ENCODE measurements around the gene FAM13C. TPM values are rescaled to one million over a fixed set of nuclear protein-coding genes. Genes with fewer than 3 reads are reported as not detected.
"Not testable (repeated sequence)": the region's sequence is repeated elsewhere in the genome, so short reads cannot be mapped to it uniquely, and the experiment has no call there.

FAM13C gene
- not detected in 2 replicates for total RNA-seq

GRCh38 chr10:59362144-59362958, at the start of gene FAM13C:
Gene FAM13C, minus strand, starts transcription at chr10:59362549. Its CDS starts 89 bp downstream, at chr10:59362460.
- H3K4me1 Mint-ChIP-seq (ENCODE audit: low read depth): no peaks in the 10 kb centered on the region
- H3K27ac Mint-ChIP-seq: no peak within 1 kb of the TSS
- intact Hi-C loops (cut with micrococcal nuclease): no loop called here
- no peak for DNase-seq (ENCODE audit: low spot score)
- H3K9me3 Mint-ChIP-seq: no peaks in the 10 kb centered on the region
- H3K4me3 Mint-ChIP-seq: peak within 1 kb of the TSS; percentile 9
- H3K27me3 Mint-ChIP-seq (ENCODE audit: insufficient read depth): peaks cover 26% of the 10 kb centered on the region
- H3K36me3 Mint-ChIP-seq (ENCODE audit: low read depth): no peaks in the 10 kb centered on the region

DNA sequence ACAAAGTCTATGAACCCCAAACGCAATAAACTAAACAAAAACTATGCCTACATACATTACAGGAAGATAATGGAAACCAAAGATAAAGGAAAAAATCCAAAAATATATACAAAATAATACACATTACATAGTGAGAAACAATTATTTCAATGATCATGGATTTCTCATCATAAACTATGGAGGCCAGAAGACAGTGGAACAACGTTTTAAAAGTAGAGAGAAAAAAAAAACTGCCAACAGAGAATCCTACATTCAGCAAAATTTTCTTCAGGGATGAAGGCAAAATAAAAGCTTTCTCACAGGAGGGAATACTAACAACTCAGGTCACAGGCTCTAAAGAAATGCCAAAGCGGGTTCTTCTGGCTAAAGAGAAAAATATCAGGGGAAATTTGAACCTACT, 42.9 kb upstream of the FAM13C start:
- Mint-ChIP-seq H3K27me3 (ENCODE audit: insufficient read depth) (no peaks in the 10 kb centered on the region), H3K36me3 (ENCODE audit: low read depth) (no peaks in the 10 kb centered on the region), H3K9me3 (peaks cover 5% of the 10 kb centered on the region), H3K4me1 (ENCODE audit: low read depth) (no peaks in the 10 kb centered on the region), H3K27ac (no peak overlapping the region), H3K4me3 (no peak overlapping the region)
- intact Hi-C loops (cut with micrococcal nuclease): no loop called here
- no peak for DNase-seq (ENCODE audit: low spot score)

DNA sequence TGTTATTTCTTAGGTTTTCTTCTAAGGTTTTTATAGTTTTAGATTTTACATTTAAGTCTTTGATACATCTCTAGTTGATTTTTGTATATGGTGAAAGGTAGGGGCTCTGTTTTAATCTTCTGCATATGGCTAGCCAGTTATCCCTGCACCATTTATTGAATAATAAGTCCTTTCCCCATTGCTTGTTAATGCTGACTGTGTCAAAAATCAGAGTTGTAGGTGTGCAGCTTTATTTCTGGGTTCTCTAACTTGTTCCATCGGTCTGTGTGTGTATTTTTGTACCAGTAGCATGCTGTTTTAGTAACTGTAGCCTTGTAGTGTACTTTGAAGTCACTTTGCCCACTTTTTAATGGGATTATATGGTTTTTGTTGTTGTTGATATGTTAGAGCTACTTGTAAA, 37.9 kb upstream of the FAM13C start:
- H3K4me3 Mint-ChIP-seq: no peak overlapping the region
- no peaks in the 10 kb centered on the region for H3K27me3 Mint-ChIP-seq (ENCODE audit: insufficient read depth)
- H3K36me3 Mint-ChIP-seq (ENCODE audit: low read depth): no peaks in the 10 kb centered on the region
- intact Hi-C loops (cut with micrococcal nuclease): no loop called here
- DNase-seq (ENCODE audit: low spot score): no peak
- peaks cover 10% of the 10 kb centered on the region for H3K9me3 Mint-ChIP-seq
- no peak overlapping the region for H3K27ac Mint-ChIP-seq
- no peaks in the 10 kb centered on the region for H3K4me1 Mint-ChIP-seq (ENCODE audit: low read depth)

DNA sequence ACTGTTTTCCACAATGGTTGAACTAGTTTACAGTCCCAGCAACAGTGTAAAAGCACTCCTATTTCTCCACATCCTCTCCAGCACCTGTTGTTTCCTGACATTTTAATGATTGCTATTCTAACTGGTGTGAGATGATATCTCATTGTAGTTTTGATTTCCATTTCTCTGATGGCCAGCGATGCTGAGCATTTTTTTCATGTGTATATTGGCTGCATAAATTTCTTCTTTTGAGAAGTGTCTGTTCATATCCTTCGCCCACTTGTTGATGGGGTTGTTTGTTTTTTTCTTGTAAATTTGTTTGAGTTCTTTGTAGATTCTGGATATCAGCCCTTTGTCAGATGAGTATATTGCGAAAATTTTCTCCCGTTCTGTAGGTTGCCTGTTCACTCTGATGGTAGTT, 37.0 kb upstream of the FAM13C start:
- H3K36me3 Mint-ChIP-seq (ENCODE audit: low read depth); H3K4me3 Mint-ChIP-seq: not testable (repeated sequence)

GRCh38 chr10:59397961-59398360, 35.6 kb upstream of the FAM13C start:
- H3K27me3 Mint-ChIP-seq (ENCODE audit: insufficient read depth): no peaks in the 10 kb centered on the region

More for the DNA sequence above, 37.0 kb upstream of the FAM13C start:
- intact Hi-C loops (cut with micrococcal nuclease); H3K27ac Mint-ChIP-seq; H3K9me3 Mint-ChIP-seq; H3K27me3 Mint-ChIP-seq (ENCODE audit: insufficient read depth); DNase-seq (ENCODE audit: low spot score); H3K4me1 Mint-ChIP-seq (ENCODE audit: low read depth): not testable (repeated sequence)

DNA sequence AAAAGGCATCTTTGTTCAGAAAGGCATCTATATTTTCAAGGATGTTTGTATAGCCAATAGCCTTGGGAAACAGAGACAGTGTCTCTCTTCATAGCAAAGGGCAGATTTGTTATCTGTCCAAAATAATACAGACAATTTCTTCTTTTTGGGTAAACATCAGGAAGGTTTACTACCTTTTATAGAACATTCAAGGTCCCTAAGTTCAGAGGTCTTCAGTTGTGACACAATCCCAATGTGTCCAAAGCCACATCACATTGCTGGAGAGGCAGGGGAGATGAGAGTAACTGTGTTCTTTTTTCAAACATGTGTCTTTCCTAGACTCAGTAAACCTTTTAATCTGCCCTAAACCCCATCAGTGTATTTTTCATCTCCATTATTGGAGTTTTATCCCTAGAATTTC, 33.6 kb upstream of the FAM13C start:
- no peaks in the 10 kb centered on the region for H3K4me1 Mint-ChIP-seq (ENCODE audit: low read depth)
- intact Hi-C loops (cut with micrococcal nuclease): no loop called here
- H3K36me3 Mint-ChIP-seq (ENCODE audit: low read depth): no peaks in the 10 kb centered on the region
- DNase-seq (ENCODE audit: low spot score): no peak
- H3K9me3 Mint-ChIP-seq: peaks cover 10% of the 10 kb centered on the region
- no peak overlapping the region for H3K27ac Mint-ChIP-seq
- H3K27me3 Mint-ChIP-seq (ENCODE audit: insufficient read depth): no peaks in the 10 kb centered on the region
- no peak overlapping the region for H3K4me3 Mint-ChIP-seq

More at GRCh38 chr10:59397961-59398360, 35.6 kb upstream of the FAM13C start:
- intact Hi-C loops (cut with micrococcal nuclease): no loop called here
- Mint-ChIP-seq H3K4me1 (ENCODE audit: low read depth) (no peaks in the 10 kb centered on the region), H3K9me3 (peaks cover 10% of the 10 kb centered on the region), H3K4me3 (no peak overlapping the region), H3K36me3 (ENCODE audit: low read depth) (no peaks in the 10 kb centered on the region), H3K27ac (no peak overlapping the region)
- DNase-seq (ENCODE audit: low spot score): no peak

- Mint-ChIP-seq H3K4me3 (no peak overlapping the region), H3K4me1 (ENCODE audit: low read depth) (no peaks in the 10 kb centered on the region)
- intact Hi-C loops (cut with micrococcal nuclease): no loop called here
Observed at GRCh38 chr10:59393349-59393748, 31.0 kb upstream of the FAM13C start.

GRCh38 chr10:59391060-59391459, 28.7 kb upstream of the FAM13C start:
- Mint-ChIP-seq H3K9me3 (no peaks in the 10 kb centered on the region), H3K4me1 (ENCODE audit: low read depth) (no peaks in the 10 kb centered on the region), H3K27me3 (ENCODE audit: insufficient read depth) (no peaks in the 10 kb centered on the region), H3K4me3 (no peak overlapping the region), H3K27ac (no peak overlapping the region), H3K36me3 (ENCODE audit: low read depth) (no peaks in the 10 kb centered on the region)
- DNase-seq (ENCODE audit: low spot score): no peak
- intact Hi-C loops (cut with micrococcal nuclease): no loop called here

More at GRCh38 chr10:59393349-59393748, 31.0 kb upstream of the FAM13C start:
- Mint-ChIP-seq H3K9me3 (no peaks in the 10 kb centered on the region), H3K36me3 (ENCODE audit: low read depth) (no peaks in the 10 kb centered on the region), H3K27ac (no peak overlapping the region), H3K27me3 (ENCODE audit: insufficient read depth) (no peaks in the 10 kb centered on the region)
- DNase-seq (ENCODE audit: low spot score): no peak

GRCh38 chr10:59388671-59388976, 26.3 kb upstream of the FAM13C start:
- Mint-ChIP-seq H3K27me3 (ENCODE audit: insufficient read depth) (no peaks in the 10 kb centered on the region), H3K4me1 (ENCODE audit: low read depth) (no peaks in the 10 kb centered on the region), H3K9me3 (no peaks in the 10 kb centered on the region), H3K4me3 (no peak overlapping the region), H3K27ac (no peak overlapping the region), H3K36me3 (ENCODE audit: low read depth) (no peaks in the 10 kb centered on the region)
- no peak for DNase-seq (ENCODE audit: low spot score)
- intact Hi-C loops (cut with micrococcal nuclease): no loop called here

DNA sequence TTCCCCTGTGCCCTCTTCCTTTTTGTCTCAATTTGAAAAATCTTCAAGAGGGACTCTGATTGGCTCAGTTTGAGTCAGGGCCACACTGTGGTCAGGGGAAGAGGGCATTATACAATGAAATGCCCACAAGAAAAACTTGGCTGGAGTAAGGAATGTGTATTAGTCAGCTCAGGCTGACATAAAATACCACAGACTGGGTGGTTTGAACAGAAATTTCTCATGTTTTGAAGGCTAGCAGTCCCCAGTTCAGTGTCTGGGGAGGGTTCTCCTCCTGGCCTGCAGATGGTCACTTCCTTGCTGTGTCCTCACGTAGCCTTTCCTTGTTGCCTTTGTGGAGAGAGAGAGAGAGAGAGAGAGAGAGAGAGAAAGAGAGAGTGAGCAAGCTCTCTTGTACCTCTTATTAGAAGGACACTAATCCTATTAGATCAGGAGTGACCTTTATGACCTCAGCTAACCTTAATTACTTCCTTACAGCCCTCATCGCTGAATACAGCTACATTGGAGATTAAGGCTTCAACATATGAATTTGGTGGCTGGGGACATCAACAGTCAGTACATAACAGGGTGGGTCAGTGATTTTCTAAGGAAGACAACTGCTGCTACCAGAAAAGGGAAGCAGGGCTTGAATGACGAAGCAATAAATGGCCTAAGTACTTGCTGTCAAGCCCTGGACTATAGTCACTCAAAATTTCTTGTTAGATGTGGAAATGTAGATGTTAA, 25.8 kb upstream of the FAM13C start:
- Mint-ChIP-seq H3K27ac (no peak overlapping the region), H3K9me3 (no peaks in the 10 kb centered on the region), H3K4me3 (no peak overlapping the region), H3K27me3 (ENCODE audit: insufficient read depth) (no peaks in the 10 kb centered on the region), H3K36me3 (ENCODE audit: low read depth) (no peaks in the 10 kb centered on the region), H3K4me1 (ENCODE audit: low read depth) (no peaks in the 10 kb centered on the region)
- no peak for DNase-seq (ENCODE audit: low spot score)
- intact Hi-C loops (cut with micrococcal nuclease): no loop called here

DNA sequence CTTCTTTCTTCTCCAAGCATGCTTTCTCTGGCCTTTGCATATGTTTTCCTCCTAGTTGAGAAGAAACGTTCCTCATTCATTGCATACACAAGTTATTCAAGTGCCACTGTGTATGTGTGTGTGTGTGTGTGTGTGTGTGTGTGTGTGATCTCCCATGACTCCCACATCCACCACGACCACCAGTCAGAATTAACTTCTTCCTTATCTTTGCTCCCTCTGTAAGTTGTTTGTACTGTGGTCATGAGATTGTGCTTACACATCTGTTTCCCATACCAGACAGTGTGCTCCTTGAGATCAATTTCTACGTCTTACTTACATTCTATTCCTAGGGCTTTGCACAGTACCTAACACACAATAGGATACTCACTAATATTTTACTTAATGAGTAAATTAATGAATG, 22.4 kb upstream of the FAM13C start:
- Mint-ChIP-seq H3K9me3 (no peaks in the 10 kb centered on the region), H3K4me1 (ENCODE audit: low read depth) (no peaks in the 10 kb centered on the region), H3K27me3 (ENCODE audit: insufficient read depth) (no peaks in the 10 kb centered on the region), H3K27ac (no peak overlapping the region), H3K4me3 (no peak overlapping the region), H3K36me3 (ENCODE audit: low read depth) (no peaks in the 10 kb centered on the region)
- intact Hi-C loops (cut with micrococcal nuclease): no loop called here
- no peak for DNase-seq (ENCODE audit: low spot score)

DNA sequence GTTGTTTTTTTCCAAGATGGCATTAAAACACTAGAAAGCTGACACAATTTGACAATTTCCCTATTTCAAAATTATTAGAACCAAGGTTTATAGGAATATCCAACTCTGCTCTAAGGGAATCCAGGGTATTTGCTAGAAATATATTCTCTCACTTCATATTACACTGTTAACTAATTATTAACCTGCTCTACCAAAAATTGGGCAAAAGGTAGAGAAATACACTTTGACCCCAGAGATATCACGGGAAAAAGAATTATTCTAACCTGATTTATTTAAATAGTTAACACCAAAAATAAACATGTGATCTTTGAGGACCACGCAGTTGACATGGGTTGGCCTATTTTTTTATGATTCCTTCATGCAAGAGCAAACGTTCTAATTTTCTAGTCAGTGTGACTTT, 21.6 kb upstream of the FAM13C start:
- no peaks in the 10 kb centered on the region for H3K36me3 Mint-ChIP-seq (ENCODE audit: low read depth)
- H3K9me3 Mint-ChIP-seq: no peaks in the 10 kb centered on the region
- H3K4me3 Mint-ChIP-seq: no peak overlapping the region
- no peak overlapping the region for H3K27ac Mint-ChIP-seq
- intact Hi-C loops (cut with micrococcal nuclease): no loop called here
- no peaks in the 10 kb centered on the region for H3K4me1 Mint-ChIP-seq (ENCODE audit: low read depth)
- no peak for DNase-seq (ENCODE audit: low spot score)
- H3K27me3 Mint-ChIP-seq (ENCODE audit: insufficient read depth): no peaks in the 10 kb centered on the region

DNA sequence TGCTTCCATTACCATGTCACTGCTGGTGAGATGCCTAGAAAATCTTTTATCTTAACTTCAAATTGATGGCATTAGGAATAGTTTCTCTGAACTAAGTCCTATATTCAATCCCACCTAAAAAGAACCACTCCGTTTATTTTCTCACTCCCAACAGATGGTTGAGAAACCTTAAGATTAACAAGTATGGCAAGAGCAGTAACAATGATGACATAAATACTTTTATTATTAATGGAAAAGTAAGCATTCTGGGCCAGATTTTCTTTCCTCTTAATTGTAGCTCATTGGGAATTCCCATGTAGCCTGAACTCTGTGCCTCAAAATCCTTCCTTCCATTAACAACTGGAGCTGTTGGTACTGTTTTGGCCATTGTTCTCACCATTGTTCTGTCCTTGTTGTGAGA, 21.1 kb upstream of the FAM13C start:
- intact Hi-C loops (cut with micrococcal nuclease): no loop called here
- H3K9me3 Mint-ChIP-seq: no peaks in the 10 kb centered on the region
- no peak overlapping the region for H3K4me3 Mint-ChIP-seq
- no peaks in the 10 kb centered on the region for H3K4me1 Mint-ChIP-seq (ENCODE audit: low read depth)
- no peaks in the 10 kb centered on the region for H3K36me3 Mint-ChIP-seq (ENCODE audit: low read depth)
- no peak overlapping the region for H3K27ac Mint-ChIP-seq
- no peak for DNase-seq (ENCODE audit: low spot score)
- H3K27me3 Mint-ChIP-seq (ENCODE audit: insufficient read depth): no peaks in the 10 kb centered on the region
